Type B pancreatic cell (in vitro differentiated cells): ENCODE data around the gene GPR153. TPM values are rescaled to one million over a fixed set of nuclear protein-coding genes. Genes with fewer than 3 reads are reported as not detected.
A peak's percentile ranks its signal among the peaks of the same experiment; 100 is the strongest.

ENCODE experiments used
- DNase-seq: peaks from one replicate; pipeline ENCODE4 v3.0.0; 2021; ENCODE audit warnings: mixed read lengths; ENCODE audit not compliant: unreplicated experiment; ENCODE audit errors: extremely low spot score
- H3K27ac Mint-ChIP-seq: 2 replicates; pipeline ENCODE4 v1.8.0; 2021; ENCODE audit warnings: mild to moderate bottlenecking, mixed read lengths
- H3K27me3 Mint-ChIP-seq: 2 replicates; pipeline ENCODE4 v1.8.0; 2021; ENCODE audit warnings: mixed read lengths
- H3K36me3 Mint-ChIP-seq: 2 replicates; pipeline ENCODE4 v1.8.0; 2021; ENCODE audit warnings: mixed read lengths
- H3K4me1 Mint-ChIP-seq: one replicate; pipeline ENCODE4 v1.8.0; 2021; ENCODE audit warnings: mixed read lengths; ENCODE audit not compliant: unreplicated experiment
- H3K4me3 Mint-ChIP-seq: 2 replicates; pipeline ENCODE4 v1.8.0; 2021; ENCODE audit warnings: mild to moderate bottlenecking, mixed read lengths
- H3K9me3 Mint-ChIP-seq: 2 replicates; pipeline ENCODE4 v1.8.0; 2021; ENCODE audit warnings: mixed read lengths
- CTCF ChIP-seq: fragments of 200-600 bp; sonication (generic); conservative IDR thresholded peaks from 2 replicates; pipeline ENCODE4 v1.5.0; 2021; ENCODE audit warnings: antibody characterized with exemption, mild to moderate bottlenecking
- total RNA-seq: library from RNA; stranded (reverse); gene quantifications from 2 replicates; pipeline ENCODE4 v1.2.1, GENCODE V29; 2021; ENCODE audit warnings: low replicate concordance

GPR153 gene
- total RNA-seq, 1 donor from 2014 or later, result 6.1 TPM

DNA sequence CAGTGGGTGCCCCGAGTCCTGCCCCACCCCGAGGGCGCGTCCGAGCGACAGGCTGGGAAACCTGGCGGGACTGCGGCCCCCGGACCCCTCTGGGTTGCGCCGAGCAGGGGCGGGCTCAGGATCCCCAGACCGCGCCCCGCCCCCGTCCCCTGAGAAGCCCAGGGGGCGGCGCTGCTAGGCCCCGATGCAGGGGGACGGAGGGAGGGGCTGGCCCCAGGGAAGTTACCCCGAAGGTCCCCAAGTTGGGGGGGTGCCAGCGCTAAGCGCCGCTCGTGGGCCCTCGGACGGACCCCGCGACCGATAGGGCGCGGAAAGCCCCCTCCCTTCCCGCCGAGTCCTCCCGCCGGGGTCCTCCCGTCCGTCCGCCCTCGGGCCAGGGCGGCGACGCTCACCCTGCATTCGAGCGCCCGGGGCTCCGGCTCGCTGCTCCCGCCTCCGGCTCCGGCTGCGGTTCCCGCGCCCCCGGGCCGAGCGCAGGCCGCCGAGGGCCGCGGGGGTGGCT is 414 bp downstream of the GPR153 start:
- no peaks in the 10 kb centered on the region for H3K9me3 Mint-ChIP-seq
- DNase-seq, result no peak
- peaks cover 30% of the 10 kb centered on the region for H3K27me3 Mint-ChIP-seq
- no peak overlapping the region for H3K4me3 Mint-ChIP-seq
- no peaks in the 10 kb centered on the region for H3K4me1 Mint-ChIP-seq
- H3K36me3 Mint-ChIP-seq, result no peaks in the 10 kb centered on the region
- no peak overlapping the region for H3K27ac Mint-ChIP-seq
- no peak for TF ChIP-seq CTCF

DNA sequence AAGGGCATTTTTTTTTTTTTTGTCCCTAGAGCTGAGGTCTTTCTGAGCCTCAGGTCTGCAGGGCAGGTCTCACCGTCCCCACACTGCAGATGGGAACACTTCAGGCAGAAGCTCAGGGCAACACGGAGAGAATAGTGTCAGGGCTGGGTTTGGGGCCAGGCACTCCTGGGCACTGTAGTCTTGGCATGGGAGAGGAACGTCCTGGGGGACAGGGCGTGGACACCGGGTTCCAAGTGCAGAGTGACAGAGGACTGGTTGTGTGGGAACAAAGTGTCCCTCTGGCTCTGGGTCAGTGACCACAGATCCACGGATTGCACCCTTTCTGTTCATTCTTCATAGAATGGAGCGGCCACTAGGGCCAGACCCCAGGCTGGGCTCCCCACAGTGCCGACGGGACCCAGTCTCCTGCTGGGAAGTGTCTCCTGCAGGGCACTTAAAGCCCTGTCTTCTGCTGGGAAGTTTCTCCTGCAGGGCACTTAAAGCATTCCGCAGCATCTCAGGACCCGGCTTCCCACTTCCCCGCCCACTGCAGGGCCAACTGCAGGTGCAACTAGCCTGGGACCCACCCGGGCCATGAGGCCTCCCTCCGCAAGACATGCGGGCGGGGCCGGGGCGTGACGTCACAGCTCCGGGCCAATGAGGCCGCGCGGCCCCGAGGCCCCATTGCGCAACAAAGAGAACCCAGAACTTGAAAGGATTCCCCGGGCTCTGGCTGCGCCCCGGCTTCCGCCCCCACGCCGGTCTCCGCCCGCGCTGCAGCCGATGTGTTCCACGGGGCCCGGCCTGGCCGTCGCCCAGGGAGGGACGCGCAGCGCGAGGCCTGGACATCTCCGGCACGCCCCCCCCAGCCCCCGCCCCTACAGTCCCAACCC is 1.2 kb downstream of the GPR153 start:
- Mint-ChIP-seq H3K36me3 (no peaks in the 10 kb centered on the region), H3K27me3 (peaks cover 30% of the 10 kb centered on the region), H3K9me3 (no peaks in the 10 kb centered on the region), H3K27ac (peak overlapping the region; percentile 18), H3K4me1 (no peaks in the 10 kb centered on the region), H3K4me3 (peak overlapping the region; percentile 78)
- peak; percentile 83 for DNase-seq
- TF ChIP-seq CTCF, result no peak

DNA sequence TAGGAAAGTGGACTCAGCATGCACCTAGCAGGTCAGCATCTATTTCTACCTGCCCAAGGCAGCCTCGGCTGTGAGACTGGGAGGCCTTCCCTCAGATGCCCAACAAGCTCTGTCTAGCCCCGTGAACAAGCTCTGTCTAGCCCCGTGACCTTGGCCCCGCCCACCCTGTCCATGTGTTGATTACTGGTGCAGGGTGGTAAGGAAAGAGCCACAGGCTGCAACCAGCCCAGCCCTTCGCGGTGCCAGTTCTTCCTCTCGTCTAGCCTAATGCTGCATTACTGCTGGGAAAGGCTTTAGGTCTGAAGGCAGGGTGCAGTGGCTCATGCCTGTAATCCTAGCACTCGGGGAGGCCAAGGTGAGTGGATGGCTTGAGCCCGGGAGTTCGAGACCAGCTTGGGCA is 2.2 kb downstream of the GPR153 start:
- Mint-ChIP-seq H3K4me1 (no peaks in the 10 kb centered on the region), H3K4me3 (peak overlapping the region; percentile 78), H3K36me3 (no peaks in the 10 kb centered on the region), H3K27me3 (peaks cover 33% of the 10 kb centered on the region), H3K27ac (peak overlapping the region; percentile 18), H3K9me3 (no peaks in the 10 kb centered on the region)
- DNase-seq, result no peak
- TF ChIP-seq CTCF, result no peak

DNA sequence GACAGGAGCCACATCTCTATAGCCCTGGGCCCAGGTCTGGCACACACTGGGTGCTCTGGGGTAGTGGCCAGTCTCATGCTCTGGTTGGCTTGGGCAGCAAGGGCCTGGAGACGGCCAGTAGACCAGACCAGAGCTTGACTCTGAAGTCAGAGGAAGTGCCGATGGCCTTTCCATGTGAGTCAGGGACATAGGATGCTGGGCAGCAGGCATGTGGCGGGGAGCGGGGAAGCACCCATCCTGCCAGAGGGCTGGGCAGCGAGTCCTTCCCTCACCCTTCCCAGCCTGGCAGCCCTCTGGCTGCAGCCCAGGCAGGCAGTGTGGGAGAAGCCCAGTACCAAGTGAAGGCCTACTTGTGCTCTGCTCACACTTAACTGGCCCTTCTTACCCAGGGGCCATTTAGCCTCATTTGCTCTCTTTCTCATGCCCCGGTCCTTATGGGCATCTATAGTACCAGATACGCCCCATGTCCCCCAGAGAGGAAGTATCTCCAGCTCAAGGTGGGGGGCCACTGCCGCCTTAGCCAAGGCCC is 3.3 kb downstream of the GPR153 start:
- H3K9me3 Mint-ChIP-seq, result no peaks in the 10 kb centered on the region
- no peak overlapping the region for H3K27ac Mint-ChIP-seq
- H3K36me3 Mint-ChIP-seq, result no peaks in the 10 kb centered on the region
- TF ChIP-seq CTCF, result no peak
- no peak for DNase-seq
- H3K27me3 Mint-ChIP-seq, result peaks cover 38% of the 10 kb centered on the region
- no peak overlapping the region for H3K4me3 Mint-ChIP-seq
- H3K4me1 Mint-ChIP-seq, result no peaks in the 10 kb centered on the region

GRCh38 chr1:6256645-6257044 is 4.3 kb downstream of the GPR153 start:
- Mint-ChIP-seq H3K36me3 (no peaks in the 10 kb centered on the region), H3K4me1 (no peaks in the 10 kb centered on the region), H3K27ac (no peak overlapping the region), H3K4me3 (no peak overlapping the region), H3K9me3 (no peaks in the 10 kb centered on the region), H3K27me3 (peaks cover 39% of the 10 kb centered on the region)
- TF ChIP-seq CTCF, result no peak
- no peak for DNase-seq
